Right forelimb (tissue), 1 donor: Measurements from ENCODE around the gene TMEM17.

ENCODE experiments used
- DNase-seq: peaks from one replicate; pipeline ENCODE4 v3.0.0-alpha.2; 2018

The TMEM17 gene

GRCh38 chr2:62452701-62453454, 53.1 kb downstream of the TMEM17 start:
- no peak for DNase-seq

GRCh38 chr2:62450716-62451191, 55.2 kb downstream of the TMEM17 start:
- DNase-seq: no peak
